WTC11 (cell line): ENCODE data around the gene SH3TC1. TPM values are rescaled to one million over a fixed set of nuclear protein-coding genes. Genes with fewer than 3 reads are reported as not detected.

Experiments
- ATAC-seq: fragments of 200-7000 bp; cut with Tn5 transposase; 2 replicates; pipeline ENCODE4 v1.10.0; 2021; ENCODE audit warnings: mild to moderate bottlenecking, moderate library complexity
- CTCF ChIA-PET: fragments of 300-600 bp; sonication (Branson Sonifier 250); formaldehyde crosslinking; loops from one replicate; lab custom pipeline; 2021; ENCODE audit warnings: antibody characterized with exemption; lab: Charles Lee
- POLR2A ChIA-PET: fragments of 350-600 bp; sonication (Branson Sonifier 250); formaldehyde crosslinking; loops from one replicate; lab custom pipeline; 2021; ENCODE audit warnings: antibody characterized with exemption; lab: Charles Lee
- DNase-seq: peaks from one replicate; pipeline ENCODE4 v3.0.0; 2021; ENCODE audit warnings: low spot score
- H3K27ac Mint-ChIP-seq: 2 replicates; pipeline ENCODE4 v1.8.0; 2021; ENCODE audit warnings: mixed read lengths
- H3K27me3 Mint-ChIP-seq: 2 replicates; pipeline ENCODE4 v1.8.0; 2021; ENCODE audit warnings: low read depth, mild to moderate bottlenecking, moderate library complexity, mixed read lengths
- H3K36me3 Mint-ChIP-seq: 2 replicates; pipeline ENCODE4 v1.8.0; 2021; ENCODE audit warnings: mixed read lengths
- H3K4me1 Mint-ChIP-seq: 2 replicates; pipeline ENCODE4 v1.8.0; 2022; ENCODE audit warnings: mixed read lengths
- H3K4me3 Mint-ChIP-seq: 2 replicates; pipeline ENCODE4 v1.8.0; 2021; ENCODE audit warnings: mild to moderate bottlenecking, moderate library complexity, mixed read lengths
- H3K9me3 Mint-ChIP-seq: 2 replicates; pipeline ENCODE4 v1.8.0; 2021; ENCODE audit warnings: mixed read lengths
- ETV6 ChIP-seq: sonication (generic); formaldehyde crosslinking; IDR thresholded peaks from 2 replicates; pipeline ENCODE4 v1.8.1; 2022; ENCODE audit warnings: mild to moderate bottlenecking, missing genetic modification reagents
- FOXK1 ChIP-seq: sonication (generic); formaldehyde crosslinking; IDR thresholded peaks from 2 replicates; pipeline ENCODE4 v1.8.0; 2022; ENCODE audit warnings: mild to moderate bottlenecking, moderate library complexity, missing genetic modification reagents
- GABPB1 ChIP-seq: sonication (generic); formaldehyde crosslinking; IDR thresholded peaks from 2 replicates; pipeline ENCODE4 v1.8.1; 2023; ENCODE audit warnings: mild to moderate bottlenecking, missing genetic modification reagents
- MXD4 ChIP-seq: fragments of 250-450 bp; sonication (Bioruptor Pico); IDR thresholded peaks from 2 replicates; pipeline ENCODE4 v1.8.0; 2021; ENCODE audit warnings: mild to moderate bottlenecking, moderate library complexity, borderline replicate concordance
- NFATC4 ChIP-seq: fragments of 250-450 bp; sonication (Bioruptor Pico); IDR thresholded peaks from 2 replicates; pipeline ENCODE4 v1.9.0; 2021; ENCODE audit warnings: mild to moderate bottlenecking
- NFE2L1 ChIP-seq: sonication (generic); formaldehyde crosslinking; IDR thresholded peaks from 2 replicates; pipeline ENCODE4 v1.8.1; 2023; ENCODE audit warnings: missing genetic modification reagents
- RELA ChIP-seq: sonication (generic); formaldehyde crosslinking; IDR thresholded peaks from 2 replicates; pipeline ENCODE4 v1.8.1; 2022; ENCODE audit warnings: missing genetic modification reagents, mild to moderate bottlenecking, borderline replicate concordance
- SMAD3 ChIP-seq: sonication (generic); formaldehyde crosslinking; IDR thresholded peaks from 2 replicates; pipeline ENCODE4 v1.8.0; 2022; ENCODE audit warnings: missing genetic modification reagents, mild to moderate bottlenecking, borderline replicate concordance
- ZNF138 ChIP-seq: sonication (generic); formaldehyde crosslinking; conservative IDR thresholded peaks from 2 replicates; pipeline ENCODE4 v1.8.1; 2022; ENCODE audit warnings: mild to moderate bottlenecking, moderate library complexity, missing genetic modification reagents
- total RNA-seq: library from RNA; stranded (reverse); gene quantifications from 3 replicates; pipeline ENCODE4 v1.2.3, GENCODE V29; 2021
- TF ChIP-seq, protein P1 (sequence below): sonication (generic); formaldehyde crosslinking; IDR thresholded peaks from 2 replicates; pipeline ENCODE4 v1.8.0; 2023; ENCODE audit warnings: missing genetic modification reagents, mild to moderate bottlenecking, borderline replicate concordance
- TF ChIP-seq, protein P2 (sequence below): sonication (generic); formaldehyde crosslinking; IDR thresholded peaks from 2 replicates; pipeline ENCODE4 v1.8.1; 2022; ENCODE audit warnings: low read depth, mild to moderate bottlenecking, moderate library complexity, missing genetic modification reagents, borderline replicate concordance
- TF ChIP-seq, protein P3 (sequence below): fragments of 250-450 bp; sonication (Bioruptor Pico); IDR thresholded peaks from 2 replicates; pipeline ENCODE4 v1.9.0; 2021; ENCODE audit warnings: mild to moderate bottlenecking, borderline replicate concordance
- TF ChIP-seq, protein P4 (sequence below): fragments of 250-450 bp; sonication (Bioruptor Pico); IDR thresholded peaks from 2 replicates; pipeline ENCODE4 v1.9.0; 2021; ENCODE audit warnings: mild to moderate bottlenecking

SH3TC1 gene
- total RNA-seq, 1 experiment from 2014 or later, result 0.42 TPM

DNA sequence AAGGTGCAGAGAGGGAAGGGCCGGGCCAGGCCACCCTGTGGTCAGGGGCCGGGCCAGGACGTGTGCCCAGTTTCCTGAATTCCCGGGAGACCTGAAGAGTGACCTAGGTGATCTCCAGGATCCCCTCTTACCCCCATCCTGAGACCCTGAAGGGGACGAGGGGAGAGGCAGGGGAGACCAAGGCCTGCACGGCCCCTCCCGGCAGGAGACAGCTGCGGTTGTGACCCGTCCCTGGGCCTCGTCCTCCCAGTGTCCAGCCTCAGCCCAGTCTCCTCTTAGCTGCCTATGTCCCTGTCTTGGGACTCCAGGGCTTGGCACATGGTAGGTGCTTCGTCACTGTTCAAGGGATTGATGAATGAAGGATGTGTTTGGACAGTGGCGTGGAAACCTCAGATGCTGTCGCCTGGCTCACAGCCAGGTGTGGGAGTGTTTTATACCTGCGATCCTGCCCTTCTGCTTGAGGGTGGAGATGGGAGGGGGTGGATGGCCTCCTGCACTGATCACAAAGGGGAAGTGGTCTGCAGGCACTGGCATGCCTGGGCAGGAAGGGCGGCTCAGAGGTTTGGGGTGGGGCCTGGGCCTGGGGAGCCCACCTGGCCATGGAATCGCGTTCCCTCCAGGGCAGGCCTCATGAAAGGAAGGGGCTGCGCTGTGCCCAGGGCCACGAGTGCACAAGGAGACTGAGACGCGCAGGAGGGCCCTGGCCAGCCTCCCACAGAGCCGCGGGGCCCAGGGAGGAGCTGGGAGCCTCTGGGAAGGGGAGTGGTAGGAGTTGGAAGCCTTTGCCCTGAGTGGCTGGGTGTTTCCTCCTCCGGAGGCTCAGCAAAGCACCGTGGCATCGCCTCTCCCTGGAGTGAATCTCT, 6.9 kb downstream of the SH3TC1 start (continued):
- TF ChIP-seq, protein P1, sequence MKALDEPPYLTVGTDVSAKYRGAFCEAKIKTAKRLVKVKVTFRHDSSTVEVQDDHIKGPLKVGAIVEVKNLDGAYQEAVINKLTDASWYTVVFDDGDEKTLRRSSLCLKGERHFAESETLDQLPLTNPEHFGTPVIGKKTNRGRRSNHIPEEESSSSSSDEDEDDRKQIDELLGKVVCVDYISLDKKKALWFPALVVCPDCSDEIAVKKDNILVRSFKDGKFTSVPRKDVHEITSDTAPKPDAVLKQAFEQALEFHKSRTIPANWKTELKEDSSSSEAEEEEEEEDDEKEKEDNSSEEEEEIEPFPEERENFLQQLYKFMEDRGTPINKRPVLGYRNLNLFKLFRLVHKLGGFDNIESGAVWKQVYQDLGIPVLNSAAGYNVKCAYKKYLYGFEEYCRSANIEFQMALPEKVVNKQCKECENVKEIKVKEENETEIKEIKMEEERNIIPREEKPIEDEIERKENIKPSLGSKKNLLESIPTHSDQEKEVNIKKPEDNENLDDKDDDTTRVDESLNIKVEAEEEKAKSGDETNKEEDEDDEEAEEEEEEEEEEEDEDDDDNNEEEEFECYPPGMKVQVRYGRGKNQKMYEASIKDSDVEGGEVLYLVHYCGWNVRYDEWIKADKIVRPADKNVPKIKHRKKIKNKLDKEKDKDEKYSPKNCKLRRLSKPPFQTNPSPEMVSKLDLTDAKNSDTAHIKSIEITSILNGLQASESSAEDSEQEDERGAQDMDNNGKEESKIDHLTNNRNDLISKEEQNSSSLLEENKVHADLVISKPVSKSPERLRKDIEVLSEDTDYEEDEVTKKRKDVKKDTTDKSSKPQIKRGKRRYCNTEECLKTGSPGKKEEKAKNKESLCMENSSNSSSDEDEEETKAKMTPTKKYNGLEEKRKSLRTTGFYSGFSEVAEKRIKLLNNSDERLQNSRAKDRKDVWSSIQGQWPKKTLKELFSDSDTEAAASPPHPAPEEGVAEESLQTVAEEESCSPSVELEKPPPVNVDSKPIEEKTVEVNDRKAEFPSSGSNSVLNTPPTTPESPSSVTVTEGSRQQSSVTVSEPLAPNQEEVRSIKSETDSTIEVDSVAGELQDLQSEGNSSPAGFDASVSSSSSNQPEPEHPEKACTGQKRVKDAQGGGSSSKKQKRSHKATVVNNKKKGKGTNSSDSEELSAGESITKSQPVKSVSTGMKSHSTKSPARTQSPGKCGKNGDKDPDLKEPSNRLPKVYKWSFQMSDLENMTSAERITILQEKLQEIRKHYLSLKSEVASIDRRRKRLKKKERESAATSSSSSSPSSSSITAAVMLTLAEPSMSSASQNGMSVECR (CRISPR knock-in tag), result no peak
- TF ChIP-seq, protein P2, sequence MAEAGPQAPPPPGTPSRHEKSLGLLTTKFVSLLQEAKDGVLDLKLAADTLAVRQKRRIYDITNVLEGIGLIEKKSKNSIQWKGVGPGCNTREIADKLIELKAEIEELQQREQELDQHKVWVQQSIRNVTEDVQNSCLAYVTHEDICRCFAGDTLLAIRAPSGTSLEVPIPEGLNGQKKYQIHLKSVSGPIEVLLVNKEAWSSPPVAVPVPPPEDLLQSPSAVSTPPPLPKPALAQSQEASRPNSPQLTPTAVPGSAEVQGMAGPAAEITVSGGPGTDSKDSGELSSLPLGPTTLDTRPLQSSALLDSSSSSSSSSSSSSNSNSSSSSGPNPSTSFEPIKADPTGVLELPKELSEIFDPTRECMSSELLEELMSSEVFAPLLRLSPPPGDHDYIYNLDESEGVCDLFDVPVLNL, result no peak

DNA sequence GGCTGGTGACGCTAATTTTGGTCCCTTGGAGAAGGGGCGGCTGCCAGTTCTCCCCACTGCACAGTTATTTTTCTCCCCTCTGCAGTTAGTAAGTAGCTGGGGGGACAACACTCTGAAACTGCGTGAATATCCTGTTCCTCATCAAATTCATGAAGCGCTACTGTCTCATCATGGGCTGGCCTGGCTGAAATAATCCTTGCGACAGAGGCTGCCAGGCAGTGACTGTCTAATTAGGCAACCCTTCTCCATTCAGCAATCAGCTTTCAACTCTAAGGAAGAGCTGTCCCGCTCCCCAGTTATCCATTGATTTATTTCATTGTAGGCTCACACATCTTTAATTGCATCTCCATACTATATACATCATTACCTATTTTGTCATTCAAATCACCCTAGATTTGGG, 8.2 kb downstream of the SH3TC1 start:
- DNase-seq (no peak), ATAC-seq (no peak)
- no peak for TF ChIP-seq ETV6
- TF ChIP-seq, protein P1 (CRISPR knock-in tag), result no peak
- no peak for TF ChIP-seq NFE2L1
- TF ChIP-seq SMAD3, result no peak
- TF ChIP-seq, protein P3, sequence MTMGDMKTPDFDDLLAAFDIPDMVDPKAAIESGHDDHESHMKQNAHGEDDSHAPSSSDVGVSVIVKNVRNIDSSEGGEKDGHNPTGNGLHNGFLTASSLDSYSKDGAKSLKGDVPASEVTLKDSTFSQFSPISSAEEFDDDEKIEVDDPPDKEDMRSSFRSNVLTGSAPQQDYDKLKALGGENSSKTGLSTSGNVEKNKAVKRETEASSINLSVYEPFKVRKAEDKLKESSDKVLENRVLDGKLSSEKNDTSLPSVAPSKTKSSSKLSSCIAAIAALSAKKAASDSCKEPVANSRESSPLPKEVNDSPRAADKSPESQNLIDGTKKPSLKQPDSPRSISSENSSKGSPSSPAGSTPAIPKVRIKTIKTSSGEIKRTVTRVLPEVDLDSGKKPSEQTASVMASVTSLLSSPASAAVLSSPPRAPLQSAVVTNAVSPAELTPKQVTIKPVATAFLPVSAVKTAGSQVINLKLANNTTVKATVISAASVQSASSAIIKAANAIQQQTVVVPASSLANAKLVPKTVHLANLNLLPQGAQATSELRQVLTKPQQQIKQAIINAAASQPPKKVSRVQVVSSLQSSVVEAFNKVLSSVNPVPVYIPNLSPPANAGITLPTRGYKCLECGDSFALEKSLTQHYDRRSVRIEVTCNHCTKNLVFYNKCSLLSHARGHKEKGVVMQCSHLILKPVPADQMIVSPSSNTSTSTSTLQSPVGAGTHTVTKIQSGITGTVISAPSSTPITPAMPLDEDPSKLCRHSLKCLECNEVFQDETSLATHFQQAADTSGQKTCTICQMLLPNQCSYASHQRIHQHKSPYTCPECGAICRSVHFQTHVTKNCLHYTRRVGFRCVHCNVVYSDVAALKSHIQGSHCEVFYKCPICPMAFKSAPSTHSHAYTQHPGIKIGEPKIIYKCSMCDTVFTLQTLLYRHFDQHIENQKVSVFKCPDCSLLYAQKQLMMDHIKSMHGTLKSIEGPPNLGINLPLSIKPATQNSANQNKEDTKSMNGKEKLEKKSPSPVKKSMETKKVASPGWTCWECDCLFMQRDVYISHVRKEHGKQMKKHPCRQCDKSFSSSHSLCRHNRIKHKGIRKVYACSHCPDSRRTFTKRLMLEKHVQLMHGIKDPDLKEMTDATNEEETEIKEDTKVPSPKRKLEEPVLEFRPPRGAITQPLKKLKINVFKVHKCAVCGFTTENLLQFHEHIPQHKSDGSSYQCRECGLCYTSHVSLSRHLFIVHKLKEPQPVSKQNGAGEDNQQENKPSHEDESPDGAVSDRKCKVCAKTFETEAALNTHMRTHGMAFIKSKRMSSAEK, result no peak
- TF ChIP-seq, protein P4, sequence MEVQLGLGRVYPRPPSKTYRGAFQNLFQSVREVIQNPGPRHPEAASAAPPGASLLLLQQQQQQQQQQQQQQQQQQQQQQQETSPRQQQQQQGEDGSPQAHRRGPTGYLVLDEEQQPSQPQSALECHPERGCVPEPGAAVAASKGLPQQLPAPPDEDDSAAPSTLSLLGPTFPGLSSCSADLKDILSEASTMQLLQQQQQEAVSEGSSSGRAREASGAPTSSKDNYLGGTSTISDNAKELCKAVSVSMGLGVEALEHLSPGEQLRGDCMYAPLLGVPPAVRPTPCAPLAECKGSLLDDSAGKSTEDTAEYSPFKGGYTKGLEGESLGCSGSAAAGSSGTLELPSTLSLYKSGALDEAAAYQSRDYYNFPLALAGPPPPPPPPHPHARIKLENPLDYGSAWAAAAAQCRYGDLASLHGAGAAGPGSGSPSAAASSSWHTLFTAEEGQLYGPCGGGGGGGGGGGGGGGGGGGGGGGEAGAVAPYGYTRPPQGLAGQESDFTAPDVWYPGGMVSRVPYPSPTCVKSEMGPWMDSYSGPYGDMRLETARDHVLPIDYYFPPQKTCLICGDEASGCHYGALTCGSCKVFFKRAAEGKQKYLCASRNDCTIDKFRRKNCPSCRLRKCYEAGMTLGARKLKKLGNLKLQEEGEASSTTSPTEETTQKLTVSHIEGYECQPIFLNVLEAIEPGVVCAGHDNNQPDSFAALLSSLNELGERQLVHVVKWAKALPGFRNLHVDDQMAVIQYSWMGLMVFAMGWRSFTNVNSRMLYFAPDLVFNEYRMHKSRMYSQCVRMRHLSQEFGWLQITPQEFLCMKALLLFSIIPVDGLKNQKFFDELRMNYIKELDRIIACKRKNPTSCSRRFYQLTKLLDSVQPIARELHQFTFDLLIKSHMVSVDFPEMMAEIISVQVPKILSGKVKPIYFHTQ (CRISPR knock-in tag), result no peak
- TF ChIP-seq ZNF138, result no peak
- TF ChIP-seq MXD4 (CRISPR knock-in tag), result no peak
- no peak for TF ChIP-seq FOXK1
- TF ChIP-seq NFATC4, result no peak
- TF ChIP-seq GABPB1 (CRISPR knock-in tag), result no peak
- no peak for TF ChIP-seq RELA (CRISPR knock-in tag)
- Mint-ChIP-seq H3K27me3 (no peaks in the 10 kb centered on the region), H3K27ac (no peak overlapping the region), H3K4me3 (no peak overlapping the region), H3K36me3 (no peaks in the 10 kb centered on the region), H3K4me1 (peaks cover 7% of the 10 kb centered on the region), H3K9me3 (no peaks in the 10 kb centered on the region)
- POLR2A ChIA-PET, result no interaction called here
- CTCF ChIA-PET, result interaction anchor here (0.7 to 2.0 kb wide), 2 partner anchors 31 kb away, joined by 3 to 9 read pairs; no protein-coding TSS in a partner anchor
